Measurements from ENCODE around the gene NRIP1.

DNA sequence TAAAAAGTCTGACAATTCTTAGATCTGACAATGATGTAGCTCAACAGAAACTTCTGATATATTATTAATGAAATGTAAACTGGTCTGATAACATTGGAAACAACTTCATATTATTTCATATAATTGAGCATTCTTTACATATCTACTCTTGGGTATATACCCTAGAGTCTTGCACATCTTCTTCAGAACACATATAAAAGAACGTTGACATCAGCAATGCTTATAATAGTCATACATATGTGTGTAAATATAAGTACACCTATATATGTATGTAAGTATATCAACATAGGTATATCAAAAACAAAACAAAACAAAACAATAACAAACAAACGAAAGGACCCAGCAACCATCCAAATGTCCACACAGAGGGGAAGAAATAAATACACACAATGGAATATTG, 38.4 kb downstream of the NRIP1 start:
- TF ChIP-seq, protein P1, sequence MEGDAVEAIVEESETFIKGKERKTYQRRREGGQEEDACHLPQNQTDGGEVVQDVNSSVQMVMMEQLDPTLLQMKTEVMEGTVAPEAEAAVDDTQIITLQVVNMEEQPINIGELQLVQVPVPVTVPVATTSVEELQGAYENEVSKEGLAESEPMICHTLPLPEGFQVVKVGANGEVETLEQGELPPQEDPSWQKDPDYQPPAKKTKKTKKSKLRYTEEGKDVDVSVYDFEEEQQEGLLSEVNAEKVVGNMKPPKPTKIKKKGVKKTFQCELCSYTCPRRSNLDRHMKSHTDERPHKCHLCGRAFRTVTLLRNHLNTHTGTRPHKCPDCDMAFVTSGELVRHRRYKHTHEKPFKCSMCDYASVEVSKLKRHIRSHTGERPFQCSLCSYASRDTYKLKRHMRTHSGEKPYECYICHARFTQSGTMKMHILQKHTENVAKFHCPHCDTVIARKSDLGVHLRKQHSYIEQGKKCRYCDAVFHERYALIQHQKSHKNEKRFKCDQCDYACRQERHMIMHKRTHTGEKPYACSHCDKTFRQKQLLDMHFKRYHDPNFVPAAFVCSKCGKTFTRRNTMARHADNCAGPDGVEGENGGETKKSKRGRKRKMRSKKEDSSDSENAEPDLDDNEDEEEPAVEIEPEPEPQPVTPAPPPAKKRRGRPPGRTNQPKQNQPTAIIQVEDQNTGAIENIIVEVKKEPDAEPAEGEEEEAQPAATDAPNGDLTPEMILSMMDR (IDR thresholded peaks at IDR 0.05; ENCODE audit: extremely low read depth in 1 of 2, insufficient read depth in 1 of 2, low read depth in 1 of 2, low read length in 2 of 2): no peak
- TF ChIP-seq, protein P2, sequence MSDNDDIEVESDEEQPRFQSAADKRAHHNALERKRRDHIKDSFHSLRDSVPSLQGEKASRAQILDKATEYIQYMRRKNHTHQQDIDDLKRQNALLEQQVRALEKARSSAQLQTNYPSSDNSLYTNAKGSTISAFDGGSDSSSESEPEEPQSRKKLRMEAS (IDR thresholded peaks at IDR 0.05; ENCODE audit: insufficient read depth, insufficient read length): no peak
- TF ChIP-seq POLR2A (IDR thresholded peaks at IDR 0.05; ENCODE audit: low read depth, low read length) (no peak), EZH2 (IDR thresholded peaks at IDR 0.05; ENCODE audit: borderline replicate concordance, low read depth, low read length, severe bottlenecking) (no peak), JUN (IDR thresholded peaks at IDR 0.05; ENCODE audit: borderline replicate concordance, insufficient read depth, insufficient read length, low read depth) (no peak), POLR2AphosphoS5 (IDR thresholded peaks at IDR 0.05; ENCODE audit: insufficient read depth, low read depth, low read length) (no peak), FOS (IDR thresholded peaks at IDR 0.05; ENCODE audit: borderline replicate concordance, insufficient read depth, low read length) (no peak)

Measured in endothelial cell of umbilical vein (primary cell).